ENCODE measurements around the gene GJC1.

Gene GJC1

DNA sequence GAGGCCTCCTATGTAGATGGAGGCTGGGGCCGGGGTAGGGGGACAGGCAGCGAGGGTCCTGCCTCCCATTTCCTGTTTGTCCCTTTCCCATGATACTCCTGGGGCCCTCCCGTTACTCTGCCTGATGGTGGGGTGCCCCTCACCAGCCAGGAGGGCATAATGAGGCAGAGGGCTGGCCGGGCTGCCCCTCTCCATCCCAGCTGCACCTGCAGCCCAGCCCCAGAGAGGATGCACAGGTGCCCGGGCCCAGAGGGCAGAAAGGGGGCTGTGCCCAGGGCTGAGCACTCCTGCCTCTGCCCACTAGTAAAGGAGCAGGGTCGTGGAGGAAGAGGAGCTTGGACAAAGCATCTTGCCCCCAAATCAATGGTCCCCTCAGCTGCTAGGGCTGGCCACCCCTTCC lies 60.9 kb downstream of the GJC1 start:
- DNase-seq (ENCODE audit: extremely low read depth, low read depth): no peak
- TF ChIP-seq, protein P1, sequence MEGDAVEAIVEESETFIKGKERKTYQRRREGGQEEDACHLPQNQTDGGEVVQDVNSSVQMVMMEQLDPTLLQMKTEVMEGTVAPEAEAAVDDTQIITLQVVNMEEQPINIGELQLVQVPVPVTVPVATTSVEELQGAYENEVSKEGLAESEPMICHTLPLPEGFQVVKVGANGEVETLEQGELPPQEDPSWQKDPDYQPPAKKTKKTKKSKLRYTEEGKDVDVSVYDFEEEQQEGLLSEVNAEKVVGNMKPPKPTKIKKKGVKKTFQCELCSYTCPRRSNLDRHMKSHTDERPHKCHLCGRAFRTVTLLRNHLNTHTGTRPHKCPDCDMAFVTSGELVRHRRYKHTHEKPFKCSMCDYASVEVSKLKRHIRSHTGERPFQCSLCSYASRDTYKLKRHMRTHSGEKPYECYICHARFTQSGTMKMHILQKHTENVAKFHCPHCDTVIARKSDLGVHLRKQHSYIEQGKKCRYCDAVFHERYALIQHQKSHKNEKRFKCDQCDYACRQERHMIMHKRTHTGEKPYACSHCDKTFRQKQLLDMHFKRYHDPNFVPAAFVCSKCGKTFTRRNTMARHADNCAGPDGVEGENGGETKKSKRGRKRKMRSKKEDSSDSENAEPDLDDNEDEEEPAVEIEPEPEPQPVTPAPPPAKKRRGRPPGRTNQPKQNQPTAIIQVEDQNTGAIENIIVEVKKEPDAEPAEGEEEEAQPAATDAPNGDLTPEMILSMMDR (IDR thresholded peaks at IDR 0.05; ENCODE audit: low read depth, low read length): no peak

DNA sequence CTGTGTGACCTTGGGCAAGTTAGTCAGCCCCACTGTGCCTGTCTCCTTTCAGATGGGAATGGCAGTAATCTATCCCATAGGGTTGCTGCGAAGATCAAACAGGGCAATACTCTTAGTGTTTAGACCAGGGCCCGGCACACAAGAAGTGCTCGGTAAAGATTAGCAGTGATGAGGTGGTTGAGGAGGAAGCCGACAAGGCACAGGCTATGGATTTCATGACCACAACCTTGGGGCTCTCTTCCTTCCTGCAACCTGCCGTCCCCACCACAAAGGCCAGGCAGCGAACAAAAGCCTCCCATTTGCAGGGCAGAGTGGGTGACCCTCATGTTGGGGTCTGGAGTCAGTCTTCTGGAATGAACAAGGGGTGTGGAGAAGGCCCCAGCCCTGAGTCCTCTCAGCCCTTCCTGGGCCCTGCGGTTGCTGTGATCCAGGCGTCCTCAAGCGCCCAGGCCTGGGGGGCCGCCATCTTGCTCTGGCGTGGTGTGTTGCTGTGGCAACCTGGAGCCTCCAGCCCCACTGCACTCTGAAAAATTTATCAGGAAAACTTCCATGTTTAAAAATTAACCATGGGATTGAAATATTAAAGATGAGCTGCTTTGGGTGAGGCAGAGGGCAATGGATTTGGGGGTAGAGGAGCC lies 61.5 kb downstream of the GJC1 start:
- no peak for DNase-seq (ENCODE audit: extremely low read depth, low read depth)
- TF ChIP-seq, protein P1 (IDR thresholded peaks at IDR 0.05; ENCODE audit: low read depth, low read length): no peak

DNA sequence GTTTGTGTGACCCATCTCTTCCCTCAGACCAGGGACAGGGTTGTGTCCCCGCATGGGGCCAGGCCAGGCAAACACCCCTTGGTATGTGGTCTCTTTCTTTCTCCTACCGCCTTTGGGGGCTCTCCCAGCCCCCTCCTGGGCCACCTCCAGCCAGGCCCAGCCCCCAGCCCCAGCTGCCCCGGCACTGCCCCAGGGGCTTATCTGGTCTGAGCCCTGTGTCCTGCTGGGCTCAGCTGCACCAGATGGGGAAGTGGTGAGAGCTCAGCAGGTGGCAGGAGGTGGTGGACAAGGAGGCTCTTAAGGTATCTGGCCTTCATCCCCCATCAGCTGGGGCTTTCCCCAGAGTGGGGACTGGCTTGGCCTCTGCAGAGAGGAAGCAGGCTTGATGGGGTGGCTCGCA lies 62.6 kb downstream of the GJC1 start:
- DNase-seq (ENCODE audit: extremely low read depth, low read depth): no peak
- TF ChIP-seq, protein P1 (IDR thresholded peaks at IDR 0.05; ENCODE audit: low read depth, low read length): no peak

DNA sequence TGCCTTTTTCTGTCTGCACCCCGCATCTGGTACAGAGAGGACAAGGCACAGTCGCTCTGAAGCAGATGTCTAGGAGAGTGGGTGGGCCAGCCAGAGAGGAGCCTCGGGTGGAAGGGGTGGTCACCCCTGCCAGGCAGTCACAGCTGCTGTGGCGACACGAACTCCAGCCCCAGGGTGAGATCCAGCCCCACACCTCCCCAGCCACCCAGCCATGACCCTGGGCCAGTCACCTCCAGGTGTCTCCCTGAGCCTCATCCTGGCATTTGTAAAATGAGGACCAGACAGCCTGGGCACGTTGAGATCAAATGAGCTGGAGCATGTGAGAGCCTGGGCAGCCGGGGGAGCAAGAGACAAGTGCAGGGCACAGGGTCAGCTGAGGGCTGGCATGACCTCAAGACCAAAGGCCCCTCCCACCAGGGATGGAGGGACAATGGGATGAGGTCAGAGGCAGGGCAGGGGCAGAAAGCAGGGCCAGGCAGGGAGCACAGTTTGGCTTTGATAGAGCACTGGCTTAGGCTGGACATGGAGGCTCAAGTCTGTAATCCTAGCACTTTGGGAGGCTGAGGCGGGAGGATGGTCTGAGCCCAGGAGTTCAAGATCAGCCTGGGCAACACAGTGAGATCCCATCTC lies 63.6 kb downstream of the GJC1 start:
- DNase-seq (ENCODE audit: extremely low read depth, low read depth): no peak
- TF ChIP-seq, protein P1 (IDR thresholded peaks at IDR 0.05; ENCODE audit: low read depth, low read length): no peak

DNA sequence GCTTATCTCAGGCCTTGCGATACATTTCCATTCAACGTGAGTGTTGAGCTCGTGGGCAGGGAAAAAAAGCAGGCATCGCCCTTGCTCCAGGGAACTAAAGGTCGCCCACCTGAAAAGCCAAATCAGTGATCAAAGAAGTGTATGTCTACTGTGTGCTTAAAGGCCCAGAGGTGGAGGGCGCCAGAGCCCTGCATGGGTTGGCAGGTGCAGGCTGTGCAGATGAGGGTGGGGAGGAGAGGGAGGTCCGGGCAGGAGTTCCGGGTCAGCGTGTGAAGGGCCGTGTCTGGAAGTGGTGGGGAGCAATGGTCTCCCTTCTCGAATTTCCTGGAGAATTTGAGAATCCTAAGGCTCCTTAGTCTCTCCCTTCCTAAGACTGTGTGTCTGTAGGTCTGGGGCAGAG lies 64.1 kb downstream of the GJC1 start:
- TF ChIP-seq, protein P1 (IDR thresholded peaks at IDR 0.05; ENCODE audit: low read depth, low read length): no peak
- DNase-seq (ENCODE audit: extremely low read depth, low read depth): no peak

DNA sequence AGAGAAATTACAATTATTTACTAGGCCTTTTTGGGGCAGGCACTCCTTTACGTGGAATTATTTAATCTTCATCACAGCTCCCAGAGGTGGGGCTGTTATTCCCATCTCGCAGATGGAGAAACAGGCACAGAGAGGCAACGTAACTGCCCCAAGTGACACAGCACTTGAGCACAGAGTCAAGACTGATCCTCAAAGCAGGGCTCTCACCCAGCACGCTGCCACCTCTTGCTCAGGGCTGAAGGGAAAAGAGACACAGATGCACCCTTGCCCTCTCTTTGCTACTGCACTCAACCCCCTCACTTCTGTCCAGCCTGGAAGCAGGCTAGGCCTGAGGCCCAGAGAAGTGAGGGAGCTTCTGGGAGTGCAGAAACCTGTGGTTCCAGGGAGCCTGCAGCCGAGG lies 66.9 kb downstream of the GJC1 start:
- DNase-seq (ENCODE audit: extremely low read depth, low read depth): no peak
- TF ChIP-seq, protein P1 (IDR thresholded peaks at IDR 0.05; ENCODE audit: low read depth, low read length): no peak

DNA sequence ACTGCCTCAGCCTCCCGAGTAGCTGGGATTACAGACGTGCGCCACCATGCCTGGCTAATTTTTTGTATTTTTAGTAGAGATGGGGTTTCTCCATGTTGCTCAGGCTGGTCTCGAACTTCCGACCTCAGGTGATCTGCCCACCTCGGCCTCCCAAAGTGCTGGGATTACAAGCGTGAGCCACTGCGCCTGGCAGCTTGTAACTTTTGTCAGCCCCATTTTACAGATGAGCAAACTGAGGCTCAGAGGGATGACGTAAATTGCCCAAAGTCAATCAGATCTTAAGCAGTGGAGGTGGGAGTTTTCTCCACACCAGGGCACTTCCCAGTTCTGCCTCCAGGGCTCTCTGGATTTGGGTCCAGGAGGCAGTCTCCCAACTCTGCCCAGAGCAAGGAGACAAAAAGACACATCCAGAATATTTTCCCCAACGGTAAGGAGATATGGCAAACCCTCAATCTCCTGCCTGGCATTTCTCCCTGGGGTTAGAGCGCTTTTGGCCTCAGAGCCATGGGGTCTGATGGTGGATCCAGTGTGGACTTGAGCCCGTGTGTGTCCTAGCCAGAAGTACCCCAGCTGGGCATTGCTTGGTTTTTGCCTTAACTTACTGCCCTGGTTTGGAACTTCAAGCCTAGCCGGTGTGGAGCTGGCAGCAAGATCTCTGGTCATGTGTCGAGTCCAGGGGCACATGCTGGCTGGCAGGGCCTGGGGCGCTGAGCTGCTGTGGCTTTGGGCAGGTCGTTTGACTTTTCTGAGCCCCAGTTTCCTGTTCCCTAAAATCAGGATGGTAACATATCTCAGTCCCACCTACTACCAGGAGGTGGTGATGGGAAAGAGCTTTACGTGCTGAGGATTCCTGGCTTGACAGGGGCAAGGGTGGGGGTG lies 67.9 kb downstream of the GJC1 start:
- TF ChIP-seq, protein P1 (IDR thresholded peaks at IDR 0.05; ENCODE audit: low read depth, low read length): no peak
- no peak for DNase-seq (ENCODE audit: extremely low read depth, low read depth)

All from AG09319 (cell line).